Heart left ventricle (tissue), 13 donors: Measurements from ENCODE around the gene KIAA1217.

Experiments used
- POLR2A ChIP-seq, 2 donors: fragments of 450-650 bp; IDR thresholded peaks; one replicate each; pipeline ENCODE4 v1.6.1; 2017; ENCODE audit warnings: antibody characterized with exemption in 2 of 2, mild to moderate bottlenecking in 2 of 2, moderate library complexity in 2 of 2
- TF ChIP-seq, protein P1 (sequence below), 12 donors: fragments of 200-600 bp; sonication (generic) in 4 of 12; IDR thresholded peaks; one replicate each; pipeline versions ENCODE4 v1.5.0 to v1.8.0; 2018 to 2022; ENCODE audit warnings: antibody characterized with exemption in 12 of 12, mild to moderate bottlenecking in 5 of 12
- donor health status: ischemic (EF 13 %, LVEDD 7.1; RV severe dilation, severe dysfunction).
- donor health status: DM: no; HTN: yes; CAD: no.
- donor health status: DM: no; HTN: no; CAD: no.
- donor health status: ischemic (EF 25% LVEDD 6.9; RV normal size, moderate dysfunction).
- donor health status: ischemic (EF 25% LVEDD 5.7; RV mildly dilated, moderate dysfunction).
- donor health status: ischemic (EF 35%, LVEDD 5.7; RV mildly dilated, moderate dysfunction).
- donor health status: nonischemic (EF 11% LVEDD 7.7; RV severe dilation, severe dysfunction).
- donor health status: DM: yes; HTN: yes; CAD: no.
- donor health status: PGD.
- donor health status: ischemic (EF 29% LVEDD 5.4; RV normal size, mild dysfunction).
- donor health status: nonischemic (EF 23%, LVEDD 6.1; RV moderate dilation, normal function).

DNA sequence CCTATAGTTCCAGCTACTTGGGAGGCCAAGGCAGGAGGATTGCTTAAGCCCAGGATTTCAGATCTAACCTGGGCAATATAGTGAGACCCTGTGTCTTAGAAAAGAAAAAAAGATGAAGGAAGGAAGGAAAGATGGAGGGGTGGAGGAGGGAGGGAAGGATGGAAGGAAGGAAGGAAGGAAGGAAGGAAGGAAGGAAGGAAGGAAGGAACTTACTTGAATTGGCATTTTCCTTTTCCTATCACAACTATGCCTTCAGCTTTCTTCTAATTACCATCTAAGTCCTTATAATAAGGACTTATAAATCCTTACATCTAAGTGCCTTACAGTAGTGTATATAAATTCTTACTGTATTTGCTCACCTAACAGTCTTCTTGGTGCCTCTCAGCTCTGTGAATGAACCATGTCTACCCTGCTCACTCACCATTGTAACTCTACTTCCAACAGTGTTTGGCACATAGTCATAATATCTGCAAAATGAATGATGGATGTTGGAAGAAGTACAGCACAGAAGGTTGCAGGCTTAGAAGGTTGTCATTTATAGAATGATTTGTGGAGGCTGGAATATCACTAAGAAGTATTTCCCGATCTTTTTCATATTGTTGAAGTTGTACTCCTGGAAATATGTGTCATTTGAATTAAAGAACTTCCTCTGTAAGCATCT lies 125.5 kb downstream of the KIAA1217 start:
- TF ChIP-seq, protein P1, sequence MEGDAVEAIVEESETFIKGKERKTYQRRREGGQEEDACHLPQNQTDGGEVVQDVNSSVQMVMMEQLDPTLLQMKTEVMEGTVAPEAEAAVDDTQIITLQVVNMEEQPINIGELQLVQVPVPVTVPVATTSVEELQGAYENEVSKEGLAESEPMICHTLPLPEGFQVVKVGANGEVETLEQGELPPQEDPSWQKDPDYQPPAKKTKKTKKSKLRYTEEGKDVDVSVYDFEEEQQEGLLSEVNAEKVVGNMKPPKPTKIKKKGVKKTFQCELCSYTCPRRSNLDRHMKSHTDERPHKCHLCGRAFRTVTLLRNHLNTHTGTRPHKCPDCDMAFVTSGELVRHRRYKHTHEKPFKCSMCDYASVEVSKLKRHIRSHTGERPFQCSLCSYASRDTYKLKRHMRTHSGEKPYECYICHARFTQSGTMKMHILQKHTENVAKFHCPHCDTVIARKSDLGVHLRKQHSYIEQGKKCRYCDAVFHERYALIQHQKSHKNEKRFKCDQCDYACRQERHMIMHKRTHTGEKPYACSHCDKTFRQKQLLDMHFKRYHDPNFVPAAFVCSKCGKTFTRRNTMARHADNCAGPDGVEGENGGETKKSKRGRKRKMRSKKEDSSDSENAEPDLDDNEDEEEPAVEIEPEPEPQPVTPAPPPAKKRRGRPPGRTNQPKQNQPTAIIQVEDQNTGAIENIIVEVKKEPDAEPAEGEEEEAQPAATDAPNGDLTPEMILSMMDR (IDR thresholded peaks at IDR 0.05) = no peak
- no peak for TF ChIP-seq POLR2A (IDR thresholded peaks at IDR 0.05)
